HCT116 (cell line): ENCODE data around the gene ATP8B4. TPM values are rescaled to one million over a fixed set of nuclear protein-coding genes. Genes with fewer than 3 reads are reported as not detected.

ENCODE experiments used
- ATAC-seq: fragments of 200-7000 bp; cut with Tn5 transposase; 2 replicates; pipeline ENCODE4 v1.9.1; 2020; ENCODE audit warnings: mild to moderate bottlenecking, moderate library complexity
- BruUV-seq: library from RNA; stranded (reverse); fragments of 400-500 nt; replicated peaks from 2 replicates; lab custom pipeline; 2021; lab: Mats Ljungman, UMichigan
- CTCF ChIA-PET: fragments of 300-600 bp; sonication (Branson Sonifier 250); formaldehyde crosslinking; loops from one replicate; lab custom pipeline; 2021; ENCODE audit warnings: antibody characterized with exemption; lab: Charles Lee
- POLR2A ChIA-PET: fragments of 300-600, 350-600 bp; sonication (Branson Sonifier 250); formaldehyde crosslinking; loops from one replicate; lab custom pipeline; 2021; ENCODE audit warnings: antibody characterized with exemption; lab: Charles Lee
- RAD21 ChIA-PET, 2 experiments: fragments of 300-600 bp; sonication (Branson Sonifier 250); formaldehyde crosslinking; loops; one replicate each; lab custom pipeline; 2023; ENCODE audit warnings: low total read pairs in 2 of 2; ENCODE audit not compliant: uncharacterized antibody in 2 of 2, unreplicated experiment in 2 of 2, low non-redundant PET in 1 of 2; lab: Charles Lee
- DNase-seq: peaks from one replicate; pipeline ENCODE4 v3.0.0-alpha.2; 2010; ENCODE audit warnings: low read depth, low spot score
- H2AFZ ChIP-seq: fragments of 200-600 bp; shearing (Covaris generic), sonication (generic); 2 replicates; pipeline ENCODE4 v1.6.1; 2017; ENCODE audit warnings: low read depth, mixed run types, mixed read lengths, antibody characterized with exemption, low read length; ENCODE audit not compliant: poor library complexity, severe bottlenecking
- H3K27ac ChIP-seq: 2 replicates; pipeline ENCODE4 v1.5.1; 2012; ENCODE audit warnings: low read depth, low read length
- H3K27me3 ChIP-seq: fragments of 200-600 bp; sonication (generic); 2 replicates; pipeline ENCODE4 v1.6.1; 2016; ENCODE audit warnings: mixed run types, low read length, mixed read lengths; ENCODE audit not compliant: insufficient read depth
- H3K36me3 ChIP-seq, 2 experiments: fragments of 200-500 bp in 1 of 2; fragments of 200-600 bp in 1 of 2; sonication (Bioruptor generic) in 1 of 2; sonication (generic) in 1 of 2; 2 replicates each; pipeline versions ENCODE4 v1.5.1 to v1.6.1; 2014 to 2016; ENCODE audit warnings: low read length in 2 of 2, inconsistent platforms in 1 of 2, mixed read lengths in 1 of 2, mixed run types in 1 of 2; ENCODE audit not compliant: insufficient read depth in 2 of 2, control insufficient read depth in 1 of 2
- H3K4me1 ChIP-seq, 2 experiments: fragments of 200-600 bp in 1 of 2; sonication (generic) in 1 of 2; 2 replicates each; pipeline versions ENCODE4 v1.5.1 to v1.6.1; 2012 to 2017; ENCODE audit warnings: low read length in 2 of 2, inconsistent platforms in 1 of 2, mild to moderate bottlenecking in 1 of 2, mixed read lengths in 1 of 2, mixed run types in 1 of 2, moderate library complexity in 1 of 2; ENCODE audit not compliant: insufficient read depth in 2 of 2, control insufficient read depth in 1 of 2
- H3K4me2 ChIP-seq: fragments of 200-600 bp; sonication (generic); 2 replicates; pipeline ENCODE4 v1.6.1; 2017; ENCODE audit warnings: mixed run types, low read length, mixed read lengths
- H3K4me3 ChIP-seq, 2 experiments: fragments of 200-600 bp in 1 of 2; sonication (generic) in 1 of 2; replicated peaks in 1 of 2; 2 replicates each; pipeline ENCODE4 v1.5.1; 2011 to 2016; ENCODE audit warnings: low read length in 2 of 2, control low read depth in 1 of 2, low read depth in 1 of 2, mild to moderate bottlenecking in 1 of 2, mixed read lengths in 1 of 2, mixed run types in 1 of 2
- H3K79me2 ChIP-seq: fragments of 200-600 bp; sonication (generic); 2 replicates; pipeline ENCODE4 v1.6.1; 2017; ENCODE audit warnings: mild to moderate bottlenecking, mixed run types, low read length, moderate library complexity, mixed read lengths; ENCODE audit not compliant: insufficient read depth
- H3K9ac ChIP-seq: fragments of 200-600 bp; sonication (generic); 2 replicates; pipeline ENCODE4 v1.6.1; 2016; ENCODE audit warnings: low read length, mixed read lengths
- H3K9me2 ChIP-seq: fragments of 200-600 bp; sonication (generic), shearing (Covaris generic); 2 replicates; pipeline ENCODE4 v1.6.1; 2017; ENCODE audit warnings: mixed run types, mild to moderate bottlenecking, moderate library complexity; ENCODE audit not compliant: insufficient read depth
- H3K9me3 ChIP-seq, 2 experiments: fragments of 200-500 bp in 1 of 2; fragments of 200-600 bp in 1 of 2; sonication (Bioruptor generic) in 1 of 2; sonication (generic) in 1 of 2; 2 replicates each; pipeline ENCODE4 v1.6.1; 2014 to 2017; ENCODE audit warnings: low read length in 2 of 2, mixed read lengths in 2 of 2, inconsistent platforms in 1 of 2, low read depth in 1 of 2, mild to moderate bottlenecking in 1 of 2, mixed run types in 1 of 2, moderate library complexity in 1 of 2; ENCODE audit not compliant: control insufficient read depth in 1 of 2, insufficient read depth in 1 of 2
- H4K20me1 ChIP-seq: fragments of 200-600 bp; sonication (generic), shearing (Covaris generic); 2 replicates; pipeline ENCODE4 v1.6.1; 2017; ENCODE audit warnings: mixed run types, mild to moderate bottlenecking, moderate library complexity; ENCODE audit not compliant: insufficient read depth
- EZH2phosphoT487 ChIP-seq: fragments of 200-600 bp; IDR thresholded peaks from 2 replicates; pipeline ENCODE4 v1.6.1; 2018; ENCODE audit warnings: antibody characterized with exemption, borderline replicate concordance
- JUND ChIP-seq: IDR thresholded peaks from 2 replicates; pipeline ENCODE4 v1.6.1; 2012
- MAX ChIP-seq: IDR thresholded peaks from 2 replicates; pipeline ENCODE4 v1.6.1; 2012
- REST ChIP-seq: IDR thresholded peaks from 2 replicates; pipeline ENCODE4 v1.6.1; 2012; ENCODE audit warnings: low read depth
- SIN3A ChIP-seq: IDR thresholded peaks from 2 replicates; pipeline ENCODE4 v1.6.1; 2012; ENCODE audit warnings: low read depth
- ZBTB33 ChIP-seq: IDR thresholded peaks from 2 replicates; pipeline ENCODE4 v1.6.1; 2011; ENCODE audit warnings: mild to moderate bottlenecking, low read length, moderate library complexity; ENCODE audit not compliant: insufficient replicate concordance; ENCODE audit errors: extremely low read depth
- ZFX ChIP-seq: fragments of 450-650 bp; IDR thresholded peaks from 2 replicates; pipeline ENCODE4 v1.6.1; 2017
- ZNF274 ChIP-seq: fragments of 200-500 bp; sonication (Bioruptor generic); IDR thresholded peaks from 2 replicates; pipeline ENCODE4 v1.6.1; 2014; ENCODE audit warnings: mild to moderate bottlenecking, low read depth, low read length, inconsistent platforms
- intact Hi-C: fragments of 100-400 bp; cut with micrococcal nuclease; formaldehyde crosslinking; loops from 2 replicates; pipeline ENCODE4 v1.10.0; 2022
- total RNA-seq: library from RNA; stranded (reverse); gene quantifications from one replicate; pipeline ENCODE4 v1.2.1, GENCODE V29; 2021; ENCODE audit not compliant: unreplicated experiment

The ATP8B4 gene
- total RNA-seq, 1 experiment from 2014 or later: 0.25 TPM

GRCh38 chr15:49908933-49909295, 210.1 kb downstream of the ATP8B4 start:
- no TSS peak for BruUV-seq
- no peak for TF ChIP-seq REST
- no peak for TF ChIP-seq SIN3A
- TF ChIP-seq ZFX: no peak
- TF ChIP-seq JUND: no peak
- TF ChIP-seq ZNF274: no peak
- no peak overlapping the region for H3K4me2 ChIP-seq

GRCh38 chr15:49908236-49908932, 210.6 kb downstream of the ATP8B4 start:
- Histone ChIP-seq H3K36me3 (no peaks in the 10 kb centered on the region), H3K27me3 (no peaks in the 10 kb centered on the region), H4K20me1 (no peaks in the 10 kb centered on the region), H3K9ac (no peak overlapping the region), H3K4me3 (no peak overlapping the region), H3K4me1 (no peaks in the 10 kb centered on the region), H3K9me2 (no peaks in the 10 kb centered on the region), H3K4me2 (no peak overlapping the region), H3K9me3 (0 out of 4 replicates have a peak, but pooled peaks cover 0 to 5% of the 10 kb centered on the region in 2 experiments), H2AFZ (no peak overlapping the region), H3K79me2 (no peaks in the 10 kb centered on the region), H3K27ac (no peak overlapping the region)
- DNase-seq (no peak), ATAC-seq (no peak)
- TF ChIP-seq ZBTB33 (no peak), EZH2phosphoT487 (no peak), REST (no peak), SIN3A (no peak), MAX (no peak)
- ChIA-PET CTCF (no interaction called here), RAD21 (no interaction called here), POLR2A (no interaction called here)
- no TSS peak for BruUV-seq
- intact Hi-C loops: no loop called here

More at GRCh38 chr15:49908933-49909295, 210.1 kb downstream of the ATP8B4 start:
- Histone ChIP-seq H3K36me3 (no peaks in the 10 kb centered on the region), H3K27ac (no peak overlapping the region), H3K79me2 (no peaks in the 10 kb centered on the region), H2AFZ (no peak overlapping the region), H3K4me3 (no peak overlapping the region), H3K27me3 (no peaks in the 10 kb centered on the region), H3K9me3 (0 out of 4 replicates have a peak, but pooled peaks cover 0 to 5% of the 10 kb centered on the region in 2 experiments), H4K20me1 (no peaks in the 10 kb centered on the region), H3K4me1 (no peaks in the 10 kb centered on the region), H3K9ac (no peak overlapping the region), H3K9me2 (no peaks in the 10 kb centered on the region)
- CTCF ChIA-PET: no interaction called here
- POLR2A ChIA-PET: no interaction called here
- ATAC-seq: no peak
- DNase-seq: no peak
- intact Hi-C loops: no loop called here
- RAD21 ChIA-PET: no interaction called here
